ENCODE measurements around the gene SLX4IP. TPM values are rescaled to one million over a fixed set of nuclear protein-coding genes. Genes with fewer than 3 reads are reported as not detected.

The SLX4IP gene
- total and polyA plus RNA-seq, 2 donors (not counting 1 experiment from before 2014, with no cell fraction given), result 1.9 to 8.1 TPM

DNA sequence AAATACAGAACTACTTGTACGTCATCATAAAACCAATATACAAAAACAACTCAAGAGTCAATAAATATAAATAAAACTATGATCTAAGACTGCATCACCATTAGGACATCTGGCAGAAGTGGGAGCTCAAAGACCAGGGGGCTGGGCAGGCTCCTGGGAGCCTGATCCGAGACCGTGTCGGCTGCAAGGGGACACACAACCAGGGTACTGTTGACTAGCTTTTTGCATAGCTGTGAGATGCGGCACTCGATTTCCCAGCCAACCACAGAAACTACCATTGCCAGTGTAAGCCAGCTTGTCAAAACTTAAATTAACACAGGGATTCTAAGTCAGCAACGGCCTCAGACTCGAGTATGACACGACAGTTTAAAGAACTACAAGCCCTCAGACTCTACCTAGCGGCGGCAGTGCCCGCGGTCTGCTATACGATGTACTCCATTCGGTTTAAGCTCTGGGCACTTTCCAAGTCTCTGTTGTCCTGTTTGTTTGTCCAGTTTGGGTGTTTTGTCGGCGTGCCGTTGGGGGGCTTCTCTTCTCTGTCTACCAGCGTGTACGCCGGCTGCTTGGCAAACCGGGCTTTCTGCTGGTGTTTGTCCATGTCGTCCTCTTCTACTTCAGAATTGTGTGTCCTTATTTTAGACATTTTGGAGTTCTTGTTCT lies 204.1 kb downstream of the SLX4IP start:
- H3K27ac ChIP-seq (ENCODE audit: insufficient read depth, low read length), result no peak overlapping the region
- H3K4me1 ChIP-seq (ENCODE audit: control insufficient read depth, extremely low read depth, insufficient read depth, low read length), result peaks cover 27% of the 10 kb centered on the region
- H3K4me2 ChIP-seq (ENCODE audit: extremely low read depth, insufficient read depth, low read length), result no peak overlapping the region
- no peak overlapping the region for H3K9ac ChIP-seq (ENCODE audit: insufficient read depth, low read length)
- H3K4me3 ChIP-seq (replicated peaks in 1 of 4; ENCODE audit: control extremely low read depth in 1 of 4, insufficient read depth in 1 of 4, low read depth in 3 of 4, low read length in 4 of 4), result no peak overlapping the region
- no peaks in the 10 kb centered on the region for H3K27me3 ChIP-seq (ENCODE audit: control insufficient read depth, insufficient read depth, low read length)
- DNase-seq (ENCODE audit: low read depth in 2 of 2), result peak in 1 of 2 donors; percentile 53
- H2AFZ ChIP-seq (ENCODE audit: low read length), result no peak overlapping the region
- no peaks in the 10 kb centered on the region for H3K9me3 ChIP-seq (ENCODE audit: control insufficient read depth, insufficient read depth, low read depth, low read length)
- no peaks in the 10 kb centered on the region for H3K79me2 ChIP-seq (ENCODE audit: control insufficient read depth, insufficient read depth, low read length)
- H3K36me3 ChIP-seq (ENCODE audit: control insufficient read depth, insufficient read depth, low read length), result peaks cover 23% of the 10 kb centered on the region
- TF ChIP-seq EZH2 (IDR thresholded peaks at IDR 0.05; ENCODE audit: low read length, missing control alignments), result no peak
- no peak for TF ChIP-seq CTCF (conservative IDR thresholded peaks at IDR 0.05 in 1 of 2, IDR thresholded peaks at IDR 0.05 in 1 of 2; ENCODE audit: low read depth in 1 of 2, low read length in 2 of 2)
- H4K20me1 ChIP-seq (ENCODE audit: control insufficient read depth, extremely low read depth, insufficient read depth, low read length), result no peaks in the 10 kb centered on the region

DNA sequence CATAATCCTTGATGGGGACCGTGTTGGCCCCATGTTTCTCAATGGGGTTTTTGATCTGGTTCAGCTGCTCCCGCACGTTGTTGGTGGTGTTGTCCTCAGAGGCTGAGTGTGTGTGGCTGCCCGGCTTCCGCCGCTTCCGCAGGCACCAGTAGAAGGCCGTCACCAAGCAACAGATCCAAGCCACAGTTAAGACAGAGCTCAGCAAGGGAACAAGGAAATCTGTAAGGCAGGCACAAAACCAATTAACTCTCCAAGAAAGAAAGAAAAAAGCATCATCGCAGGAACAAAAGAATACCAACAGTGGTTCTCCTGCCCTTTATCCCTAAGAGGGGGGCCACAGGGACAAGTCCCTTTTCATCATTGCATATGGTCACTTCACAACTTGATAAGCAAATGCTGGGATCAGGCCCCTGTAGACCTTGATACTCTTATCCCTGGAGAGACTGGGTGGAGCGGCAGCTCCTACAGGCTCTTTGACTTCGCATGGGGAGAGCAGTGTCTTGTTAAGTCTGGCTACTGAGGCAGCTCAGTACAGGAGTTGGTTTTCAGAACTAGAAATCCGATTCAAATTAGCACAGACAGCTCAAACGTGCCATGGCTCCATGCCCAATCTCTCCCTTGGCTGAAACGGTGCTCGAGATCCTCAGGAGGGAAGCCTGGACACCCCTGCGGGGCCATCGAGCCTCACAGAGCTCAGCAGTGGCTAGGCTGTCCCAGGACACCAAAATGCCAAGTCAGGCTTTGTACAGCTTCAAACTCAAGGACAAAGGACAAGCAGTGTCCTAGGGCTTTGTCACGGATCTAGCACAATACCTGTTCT lies 204.8 kb downstream of the SLX4IP start:
- DNase-seq (ENCODE audit: low read depth in 2 of 2), result no peak
- Histone ChIP-seq H2AFZ (ENCODE audit: low read length) (no peak overlapping the region), H3K79me2 (ENCODE audit: control insufficient read depth, insufficient read depth, low read length) (no peaks in the 10 kb centered on the region), H3K4me2 (ENCODE audit: extremely low read depth, insufficient read depth, low read length) (no peak overlapping the region), H3K27me3 (ENCODE audit: control insufficient read depth, insufficient read depth, low read length) (no peaks in the 10 kb centered on the region), H3K4me1 (ENCODE audit: control insufficient read depth, extremely low read depth, insufficient read depth, low read length) (peaks cover 24% of the 10 kb centered on the region), H3K4me3 (replicated peaks in 1 of 4; ENCODE audit: control extremely low read depth in 1 of 4, insufficient read depth in 1 of 4, low read depth in 3 of 4, low read length in 4 of 4) (no peak overlapping the region), H3K36me3 (ENCODE audit: control insufficient read depth, insufficient read depth, low read length) (peaks cover 29% of the 10 kb centered on the region), H3K9ac (ENCODE audit: insufficient read depth, low read length) (no peak overlapping the region), H3K27ac (ENCODE audit: insufficient read depth, low read length) (no peak overlapping the region), H4K20me1 (ENCODE audit: control insufficient read depth, extremely low read depth, insufficient read depth, low read length) (no peaks in the 10 kb centered on the region), H3K9me3 (ENCODE audit: control insufficient read depth, insufficient read depth, low read depth, low read length) (no peaks in the 10 kb centered on the region)
- TF ChIP-seq EZH2 (IDR thresholded peaks at IDR 0.05; ENCODE audit: low read length, missing control alignments) (no peak), CTCF (conservative IDR thresholded peaks at IDR 0.05 in 1 of 2, IDR thresholded peaks at IDR 0.05 in 1 of 2; ENCODE audit: low read depth in 1 of 2, low read length in 2 of 2) (no peak)

GRCh38 chr20:10640897-10641296 lies 205.8 kb downstream of the SLX4IP start:
- TF ChIP-seq CTCF (conservative IDR thresholded peaks at IDR 0.05 in 1 of 2, IDR thresholded peaks at IDR 0.05 in 1 of 2; ENCODE audit: low read depth in 1 of 2, low read length in 2 of 2), result no peak
- TF ChIP-seq EZH2 (IDR thresholded peaks at IDR 0.05; ENCODE audit: low read length, missing control alignments), result no peak
- Histone ChIP-seq H3K4me1 (ENCODE audit: control insufficient read depth, extremely low read depth, insufficient read depth, low read length) (peaks cover 15% of the 10 kb centered on the region), H3K79me2 (ENCODE audit: control insufficient read depth, insufficient read depth, low read length) (no peaks in the 10 kb centered on the region), H3K9me3 (ENCODE audit: control insufficient read depth, insufficient read depth, low read depth, low read length) (no peaks in the 10 kb centered on the region), H3K4me2 (ENCODE audit: extremely low read depth, insufficient read depth, low read length) (no peak overlapping the region), H3K36me3 (ENCODE audit: control insufficient read depth, insufficient read depth, low read length) (peaks cover 34% of the 10 kb centered on the region), H3K27ac (ENCODE audit: insufficient read depth, low read length) (no peak overlapping the region), H3K4me3 (replicated peaks in 1 of 4; ENCODE audit: control extremely low read depth in 1 of 4, insufficient read depth in 1 of 4, low read depth in 3 of 4, low read length in 4 of 4) (no peak overlapping the region), H3K27me3 (ENCODE audit: control insufficient read depth, insufficient read depth, low read length) (no peaks in the 10 kb centered on the region), H3K9ac (ENCODE audit: insufficient read depth, low read length) (no peak overlapping the region), H2AFZ (ENCODE audit: low read length) (no peak overlapping the region), H4K20me1 (ENCODE audit: control insufficient read depth, extremely low read depth, insufficient read depth, low read length) (no peaks in the 10 kb centered on the region)
- DNase-seq (ENCODE audit: low read depth in 2 of 2), result no peak
